Measurements from ENCODE around the gene TTC5.
"Not testable (repeated sequence)": the region's sequence is repeated elsewhere in the genome, so short reads cannot be mapped to it uniquely, and the experiment has no call there.

The TTC5 gene, protein sequence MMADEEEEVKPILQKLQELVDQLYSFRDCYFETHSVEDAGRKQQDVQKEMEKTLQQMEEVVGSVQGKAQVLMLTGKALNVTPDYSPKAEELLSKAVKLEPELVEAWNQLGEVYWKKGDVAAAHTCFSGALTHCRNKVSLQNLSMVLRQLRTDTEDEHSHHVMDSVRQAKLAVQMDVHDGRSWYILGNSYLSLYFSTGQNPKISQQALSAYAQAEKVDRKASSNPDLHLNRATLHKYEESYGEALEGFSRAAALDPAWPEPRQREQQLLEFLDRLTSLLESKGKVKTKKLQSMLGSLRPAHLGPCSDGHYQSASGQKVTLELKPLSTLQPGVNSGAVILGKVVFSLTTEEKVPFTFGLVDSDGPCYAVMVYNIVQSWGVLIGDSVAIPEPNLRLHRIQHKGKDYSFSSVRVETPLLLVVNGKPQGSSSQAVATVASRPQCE

DNA sequence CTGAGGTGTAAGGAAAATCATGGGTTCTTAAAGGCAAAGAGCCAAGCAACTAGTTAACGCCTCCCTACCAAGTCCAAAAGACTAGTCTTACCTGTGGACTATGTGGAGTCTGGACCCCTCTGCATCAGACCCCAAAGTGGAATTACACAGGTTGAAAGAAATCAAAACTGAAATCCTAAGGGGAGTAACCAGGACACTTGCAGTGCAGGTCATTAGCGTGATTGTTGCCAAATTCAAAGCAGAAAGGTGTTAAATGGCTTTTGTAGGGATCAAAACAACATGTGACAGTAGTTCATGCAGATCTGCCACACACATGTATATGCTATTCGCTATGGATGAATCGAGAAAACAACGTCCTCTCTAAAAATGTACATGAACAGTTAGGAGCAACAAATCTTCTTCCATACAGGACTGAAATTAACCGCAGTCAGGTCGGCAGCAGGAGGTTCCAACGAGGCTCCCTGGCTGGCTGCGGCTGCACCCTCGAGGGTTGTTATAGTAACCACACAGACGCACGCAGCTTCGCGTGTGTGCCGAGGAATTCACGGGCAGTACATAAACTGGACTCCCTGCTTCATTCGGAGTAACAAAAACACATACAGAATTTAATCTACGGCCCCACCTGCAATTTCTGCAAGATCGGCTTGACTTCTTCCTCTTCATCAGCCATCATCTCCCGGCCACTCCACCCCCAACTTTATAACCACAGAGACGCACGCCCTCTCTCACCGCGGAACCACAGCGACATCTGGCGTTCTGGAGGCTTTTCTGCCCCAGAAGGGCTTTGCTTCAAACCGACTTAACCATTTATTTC lies at the start of gene TTC5:
Gene TTC5 (minus strand): TSS at position 687 of the 814 bp plus-strand sequence. CDS start 14 bp downstream, at position 673.
- peak; percentile 82 for FAIRE-seq

DNA sequence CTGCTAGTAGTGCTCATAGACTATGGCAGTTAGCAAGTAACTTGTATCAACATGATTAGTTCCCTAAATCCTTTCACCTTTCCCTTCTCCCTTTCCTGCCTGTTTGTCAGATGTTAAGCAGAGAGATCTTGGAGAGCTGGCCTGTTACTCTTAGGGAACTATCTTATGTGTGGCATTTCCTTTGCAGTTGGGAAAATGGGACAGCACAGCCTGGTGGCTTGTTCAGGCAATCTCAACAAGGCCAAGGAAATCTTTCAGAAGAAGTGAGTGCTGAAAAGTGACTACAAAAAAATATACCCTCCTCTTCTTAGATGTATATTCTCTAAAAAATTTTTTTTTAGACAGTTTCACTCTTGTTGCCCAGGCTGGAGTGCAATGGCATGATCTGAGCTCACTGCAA lies 45.1 kb upstream of the TTC5 start:
- no peak for FAIRE-seq

DNA sequence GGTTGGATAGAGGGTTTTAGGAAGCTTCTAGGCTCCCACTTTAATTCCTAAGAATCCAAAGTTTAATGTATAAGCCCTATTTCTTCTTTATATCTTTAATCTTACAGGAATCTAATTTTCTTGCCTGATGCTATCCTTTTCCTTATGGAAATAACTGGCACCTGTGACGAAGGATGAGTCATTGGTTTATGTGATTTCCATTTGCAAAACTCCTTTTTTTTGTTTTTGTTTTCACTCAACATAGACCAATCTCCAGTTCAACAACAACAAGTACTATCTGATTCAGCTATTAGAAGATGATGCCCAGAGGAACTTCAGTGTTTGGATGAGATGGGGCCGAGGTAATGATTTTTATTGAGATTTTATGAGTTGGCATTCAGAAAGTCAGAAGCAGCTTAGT lies 44.5 kb upstream of the TTC5 start:
- FAIRE-seq, result no peak

DNA sequence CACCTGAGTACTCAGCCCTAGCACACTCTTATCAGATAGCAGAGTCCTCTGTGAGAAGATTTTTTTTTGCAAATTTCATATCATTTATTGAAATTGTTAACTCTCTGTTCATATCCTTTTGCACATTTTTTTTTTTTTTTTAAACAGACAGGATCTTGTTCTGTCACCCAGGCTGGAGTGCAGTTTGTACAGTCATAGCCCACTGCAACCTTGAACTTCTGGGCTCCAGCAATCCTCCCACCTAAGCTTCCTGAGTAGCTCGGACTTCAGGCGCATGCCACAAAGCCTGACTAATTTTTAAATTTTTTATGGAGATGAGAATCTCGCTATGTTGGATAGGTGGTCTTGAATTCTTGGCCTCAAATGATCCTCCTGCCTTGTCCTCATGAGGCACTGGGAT lies 42.0 kb upstream of the TTC5 start:
- no peak for FAIRE-seq

DNA sequence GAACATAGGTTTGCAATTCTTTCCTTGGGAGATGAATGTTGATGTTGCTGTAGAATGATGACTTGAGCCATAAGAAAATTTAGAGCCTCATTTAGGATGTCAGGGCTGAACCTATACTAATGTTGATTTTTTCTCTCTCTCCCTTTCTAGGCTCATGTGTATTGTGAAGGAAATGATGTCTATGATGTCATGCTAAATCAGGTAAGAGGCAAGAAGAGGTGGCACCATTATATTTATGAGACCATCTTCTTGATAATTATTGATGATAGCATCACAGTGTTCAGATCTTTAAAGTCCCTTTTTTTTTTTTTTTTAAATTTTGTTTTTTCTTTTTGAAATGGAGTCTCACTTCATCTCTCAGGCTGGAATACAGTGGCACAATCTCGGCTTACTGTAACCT lies 41.0 kb upstream of the TTC5 start:
- FAIRE-seq, result no peak

DNA sequence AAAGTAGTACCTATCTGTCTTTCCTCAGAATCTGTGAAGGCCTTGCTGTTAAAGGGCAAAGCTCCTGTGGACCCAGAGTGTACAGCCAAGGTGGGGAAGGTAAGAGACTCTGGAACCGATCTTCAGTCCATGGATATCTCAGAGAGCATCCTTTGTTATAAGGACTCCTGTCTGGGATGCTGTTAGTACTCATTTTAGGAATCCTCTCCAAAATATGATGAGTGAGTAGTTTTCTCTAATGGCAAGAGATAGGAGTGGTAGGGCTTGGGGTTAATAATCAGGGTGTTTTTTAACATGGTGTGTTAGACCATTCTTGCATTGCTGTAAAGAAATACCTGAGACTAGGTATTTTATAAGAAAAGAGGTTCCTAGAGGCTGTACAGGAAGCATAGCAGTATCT lies 39.6 kb upstream of the TTC5 start:
- FAIRE-seq, result no peak

DNA sequence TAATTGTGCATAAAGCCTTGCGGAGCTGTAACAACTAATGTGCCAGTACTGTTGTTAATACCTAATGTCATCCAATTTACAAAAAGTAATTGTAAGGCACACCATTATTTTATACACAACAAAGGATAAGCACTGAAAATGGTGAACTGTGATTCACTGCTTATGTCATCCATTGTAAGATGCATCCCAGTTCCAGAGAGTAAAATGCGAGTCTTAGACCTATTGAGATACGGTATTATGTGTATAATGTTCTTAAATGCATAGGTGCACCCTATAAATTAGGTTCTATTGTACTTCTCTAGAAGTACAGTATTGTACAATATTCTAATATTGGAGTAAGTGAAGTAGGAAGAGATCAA lies 38.1 kb upstream of the TTC5 start:
- FAIRE-seq, result no peak

DNA sequence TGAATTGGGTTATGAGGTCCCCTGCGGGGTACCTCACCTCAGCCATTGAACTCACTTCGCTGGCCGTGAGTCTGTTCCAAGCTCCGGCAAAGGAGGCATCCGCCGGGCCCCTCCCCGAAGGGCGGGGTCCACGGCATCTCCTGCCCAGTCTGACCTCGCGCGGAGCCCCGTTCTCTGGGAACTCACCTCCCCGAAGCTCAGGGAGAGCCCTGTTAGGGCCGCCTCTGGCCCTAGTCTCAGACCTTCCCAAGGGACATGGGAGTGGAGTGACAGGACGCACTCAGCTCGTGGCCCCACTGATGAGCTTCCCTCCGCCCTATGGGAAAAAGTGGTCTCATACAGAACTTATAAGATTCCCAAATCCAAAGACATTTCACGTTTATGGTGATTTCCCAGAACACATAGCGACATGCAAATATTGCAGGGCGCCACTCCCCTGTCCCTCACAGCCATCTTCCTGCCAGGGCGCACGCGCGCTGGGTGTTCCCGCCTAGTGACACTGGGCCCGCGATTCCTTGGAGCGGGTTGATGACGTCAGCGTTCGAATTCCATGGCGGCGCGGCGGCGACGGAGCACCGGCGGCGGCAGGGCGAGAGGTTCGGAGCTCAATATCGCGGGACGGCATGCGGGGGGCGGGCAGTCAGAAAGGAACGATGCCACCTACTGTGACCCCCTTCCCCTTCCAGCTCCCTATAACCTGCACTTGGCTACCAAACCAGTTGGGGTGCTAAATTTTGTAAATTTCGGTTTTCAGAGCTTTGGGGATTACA lies 37.5 kb upstream of the TTC5 start, which contains the start of gene PARP2:
Gene PARP2 (plus strand): TSS at position 544 of the 770 bp plus-strand sequence. CDS start 7 bp downstream, at position 551.
- peak; percentile 99 for FAIRE-seq

DNA sequence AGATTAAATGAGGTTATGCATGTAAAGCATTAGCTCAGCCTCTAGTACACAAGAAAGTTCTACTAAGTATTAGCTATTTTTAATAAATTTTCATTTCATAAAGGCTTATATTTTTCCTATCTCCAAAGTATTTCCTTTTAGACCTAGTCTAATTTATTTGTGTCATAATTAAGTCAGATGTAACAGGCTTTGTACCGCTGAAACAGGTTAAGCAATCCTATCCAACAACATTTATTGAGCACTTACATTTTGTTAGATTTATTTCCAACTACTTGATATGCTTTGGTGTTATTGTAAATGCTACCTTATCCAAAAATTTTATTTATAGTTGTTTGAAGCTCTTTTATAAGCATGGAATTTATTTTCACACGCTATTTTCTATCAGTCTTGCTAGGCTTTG lies 35.9 kb upstream of the TTC5 start:
- peak; percentile 41 for FAIRE-seq

DNA sequence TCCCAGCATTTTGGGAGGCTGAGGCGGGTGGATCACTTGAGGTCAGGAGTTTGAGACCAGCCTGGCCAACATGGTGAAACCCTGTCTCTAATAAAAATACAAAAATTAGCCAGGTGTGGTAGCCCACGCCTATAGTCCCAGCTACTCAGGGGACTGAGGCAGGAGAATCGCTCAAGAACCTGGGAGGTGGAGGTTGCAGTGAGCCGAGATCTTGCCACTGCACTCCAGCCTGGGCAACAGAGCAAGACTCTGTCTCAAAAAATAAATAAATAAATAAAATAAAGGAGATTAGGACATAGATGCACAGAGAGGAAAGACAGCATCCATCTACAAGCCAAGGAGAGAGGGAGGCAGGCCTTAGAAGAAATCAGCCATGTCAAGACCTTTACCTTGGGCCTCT lies 35.3 kb upstream of the TTC5 start:
- FAIRE-seq, result not testable (repeated sequence)

DNA sequence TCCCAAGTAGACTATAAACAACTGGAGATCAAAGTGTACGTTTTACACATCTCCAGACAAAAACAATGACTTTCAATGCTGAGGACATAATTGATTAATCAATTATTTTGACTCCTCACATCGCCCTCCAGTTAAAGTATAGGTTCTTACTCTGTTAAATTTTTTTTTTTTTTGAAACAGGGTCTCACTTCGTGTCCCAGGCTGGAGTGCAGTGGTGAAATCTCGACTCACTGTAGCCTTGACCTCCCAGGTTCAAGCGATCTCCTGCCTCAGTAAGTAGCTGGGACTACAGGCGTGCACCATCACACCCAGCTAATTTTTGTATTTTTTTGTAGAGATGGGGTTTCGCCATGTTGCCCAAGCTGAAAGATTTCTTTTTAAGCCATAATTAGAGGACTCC lies 28.3 kb upstream of the TTC5 start:
- no peak for FAIRE-seq

DNA sequence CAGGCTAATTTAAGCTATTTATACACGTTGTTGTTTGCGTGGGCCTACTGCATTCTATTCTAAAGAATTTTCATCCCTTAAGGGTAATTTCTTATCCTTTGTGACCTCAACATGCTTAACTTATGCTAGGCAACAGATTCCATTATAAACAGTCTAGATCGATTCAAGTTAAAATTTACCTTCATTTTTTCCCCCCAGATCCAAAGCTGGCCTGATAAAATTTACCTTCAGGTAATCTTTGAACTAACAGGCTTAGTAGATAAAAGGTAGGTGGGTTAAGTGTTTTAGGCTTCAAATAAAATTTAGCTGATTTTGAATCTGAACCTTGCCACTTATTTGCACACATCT lies 27.7 kb upstream of the TTC5 start:
- FAIRE-seq, result no peak

DNA sequence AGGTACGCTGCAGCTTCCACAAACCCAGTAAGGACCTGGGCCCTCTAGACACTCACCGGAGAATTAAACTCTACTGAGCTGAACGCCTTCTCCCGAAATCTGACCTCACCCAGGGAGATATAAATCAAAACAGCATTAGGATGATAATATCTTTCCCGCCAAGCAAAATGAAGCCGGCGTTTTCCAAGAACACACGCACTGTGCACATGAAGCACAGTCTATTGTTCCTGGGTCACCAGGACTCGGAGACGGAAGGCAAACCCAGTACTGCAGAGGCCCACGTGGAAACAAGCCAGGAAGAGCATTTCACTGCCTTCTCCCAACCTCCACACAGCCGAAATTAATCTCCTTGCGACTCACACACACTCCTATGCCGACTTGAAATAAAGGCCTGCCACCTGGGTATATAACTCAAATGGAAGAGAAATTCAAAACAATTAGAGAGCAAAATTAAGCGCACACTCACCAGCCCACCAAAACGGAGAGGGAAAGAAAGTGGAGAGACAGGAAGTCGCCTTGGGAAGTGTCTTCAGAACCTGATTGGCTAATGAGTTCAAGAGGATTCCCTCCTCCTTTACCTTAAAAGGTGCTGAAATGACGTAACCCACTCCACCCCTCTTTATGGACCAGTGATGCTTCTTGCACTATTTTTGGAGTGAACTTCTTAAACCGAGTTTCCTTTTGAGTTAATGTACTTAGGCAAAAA lies 27.2 kb upstream of the TTC5 start, which contains the start of gene CCNB1IP1:
Gene CCNB1IP1 (minus strand): TSS at position 492 of the 706 bp plus-strand sequence. CDS start 16,756 bp downstream, outside the sequence.
- peak; percentile 93 for FAIRE-seq

DNA sequence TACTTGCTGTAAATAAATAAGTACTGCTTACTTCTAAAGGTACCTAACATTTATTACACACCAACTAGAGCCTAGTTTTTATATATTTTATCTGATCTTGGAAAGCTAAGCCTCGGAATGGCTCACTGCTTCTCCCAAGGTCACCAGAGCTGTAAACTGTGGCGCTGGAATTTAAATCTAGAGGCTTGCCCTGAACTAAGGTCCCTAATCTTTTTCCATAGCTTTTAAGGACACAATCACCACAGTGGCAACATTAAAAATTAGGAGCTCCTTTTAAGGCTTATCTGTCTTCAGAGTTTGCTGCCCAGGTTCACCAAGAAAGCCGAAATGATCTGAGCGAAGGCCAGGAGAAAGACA lies 26.7 kb upstream of the TTC5 start:
- no peak for FAIRE-seq

DNA sequence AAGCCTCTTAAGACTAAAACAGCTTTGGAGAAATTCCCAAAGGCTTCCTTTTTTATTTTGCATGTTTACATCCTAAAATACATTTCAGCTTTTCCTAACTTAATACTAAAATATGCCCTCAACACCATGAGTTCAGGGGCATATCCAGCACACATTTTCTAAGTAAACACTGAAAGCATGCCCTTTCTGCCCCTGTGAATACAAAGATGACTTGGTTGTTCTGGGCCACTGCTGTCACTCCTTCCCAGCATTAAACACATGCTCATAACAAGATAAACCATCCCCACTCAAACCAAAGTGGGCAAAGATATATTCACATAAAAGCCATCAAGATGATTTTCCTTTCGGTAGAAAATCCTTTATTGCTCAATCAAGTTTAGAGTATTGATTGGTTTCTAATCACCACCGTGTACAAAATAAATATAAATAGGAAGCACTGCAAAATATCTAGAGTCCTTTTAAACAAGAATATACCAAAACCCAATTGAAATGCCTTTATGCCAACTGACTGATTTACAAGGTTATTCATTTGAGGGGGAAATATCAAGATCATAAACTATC lies 25.4 kb upstream of the TTC5 start:
- no peak for FAIRE-seq

DNA sequence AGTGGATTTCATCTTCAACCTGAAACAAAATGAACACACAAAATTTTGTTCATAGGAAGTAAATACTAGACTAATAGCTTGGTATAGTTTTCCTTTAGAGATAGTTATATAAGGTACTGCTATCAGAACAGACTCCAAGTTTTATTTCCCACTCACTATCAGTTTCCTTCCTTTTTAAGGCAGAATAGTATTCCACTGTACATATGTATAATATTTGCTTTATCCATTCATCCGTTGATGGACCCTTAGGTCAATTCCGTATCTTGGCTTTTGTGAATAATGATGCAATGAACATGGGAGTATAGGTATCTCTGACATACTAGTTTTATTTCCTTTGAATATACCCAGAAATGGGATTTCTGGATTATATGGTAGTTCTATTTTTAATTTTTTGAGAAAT lies 23.6 kb upstream of the TTC5 start:
- FAIRE-seq, result no peak

DNA sequence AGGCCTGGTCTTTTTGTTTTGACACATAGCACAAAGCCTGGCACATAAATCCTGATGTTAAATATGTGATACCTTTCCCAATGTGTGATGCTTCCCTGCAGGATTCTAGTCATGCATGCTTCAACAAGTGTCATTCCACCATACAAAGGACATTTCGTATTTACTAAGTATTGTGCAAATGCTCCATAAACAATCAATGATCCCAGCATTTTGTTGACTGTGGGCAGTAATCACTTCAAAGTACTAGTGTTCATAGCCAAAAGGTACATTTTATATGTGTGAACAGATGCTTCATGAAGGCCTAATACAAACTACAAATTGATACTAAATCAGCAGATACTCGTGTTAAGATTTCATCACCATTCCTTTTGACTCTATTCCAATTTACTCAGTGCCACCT lies 23.0 kb upstream of the TTC5 start:
- FAIRE-seq, result no peak

DNA sequence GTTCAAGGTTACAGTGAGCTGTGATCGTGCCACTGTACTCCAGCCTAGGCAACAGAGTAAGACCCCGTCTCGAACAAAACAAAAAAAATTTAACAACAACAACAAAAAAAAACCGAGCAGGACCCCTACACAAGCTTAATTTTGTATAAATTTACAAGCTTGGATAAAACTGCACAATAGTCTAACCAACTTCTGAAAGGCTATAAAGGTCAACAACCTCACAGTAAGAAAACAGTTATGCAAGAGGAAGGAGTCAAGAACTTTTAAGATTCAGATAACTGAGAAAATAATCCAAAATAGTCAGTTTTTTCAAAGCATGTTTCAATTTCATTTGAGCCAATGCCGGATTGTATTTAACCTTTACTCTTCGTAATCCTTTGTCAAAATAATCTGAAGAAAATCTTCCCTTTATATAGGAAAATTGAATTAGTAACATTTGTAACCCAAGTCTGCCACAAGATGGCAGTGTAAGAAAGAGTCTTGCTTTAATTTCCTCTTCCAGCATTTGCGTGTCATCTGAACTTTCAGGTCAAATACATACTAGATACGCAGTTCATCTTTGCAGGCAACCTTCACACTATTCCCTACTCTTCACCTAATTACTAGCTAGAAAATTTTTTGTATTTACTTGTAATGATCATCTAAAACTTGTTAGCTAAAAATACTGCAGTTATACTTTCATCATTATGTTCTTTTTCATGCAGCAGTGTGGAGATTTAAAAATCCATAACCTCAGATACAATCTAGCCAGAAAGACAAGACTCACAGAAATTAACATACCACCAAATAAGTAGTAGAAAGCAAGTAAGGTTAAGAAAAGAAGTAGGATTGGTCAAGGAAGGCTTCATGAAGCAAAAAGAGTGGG lies 21.5 kb upstream of the TTC5 start:
- peak; percentile 94 for FAIRE-seq

DNA sequence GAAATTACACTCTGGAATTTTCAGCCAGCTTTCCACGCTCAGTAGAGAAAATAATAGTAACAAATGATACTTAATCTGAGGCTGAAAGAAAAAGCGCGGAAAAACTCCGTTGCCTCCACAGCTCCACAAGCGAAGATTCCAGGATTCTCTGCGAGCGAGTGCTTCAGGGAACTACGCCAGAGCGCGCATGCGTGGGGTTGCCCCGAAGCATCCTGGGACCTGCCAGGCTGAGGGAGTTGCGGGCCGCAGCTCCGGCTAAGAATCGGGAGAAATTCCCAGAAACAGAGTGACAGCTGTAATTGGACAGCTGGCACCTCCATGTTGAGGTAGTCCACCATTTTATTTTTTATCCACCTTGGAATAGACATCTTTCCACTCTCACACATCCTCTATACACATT lies 12.0 kb upstream of the TTC5 start:
- no peak for FAIRE-seq

DNA sequence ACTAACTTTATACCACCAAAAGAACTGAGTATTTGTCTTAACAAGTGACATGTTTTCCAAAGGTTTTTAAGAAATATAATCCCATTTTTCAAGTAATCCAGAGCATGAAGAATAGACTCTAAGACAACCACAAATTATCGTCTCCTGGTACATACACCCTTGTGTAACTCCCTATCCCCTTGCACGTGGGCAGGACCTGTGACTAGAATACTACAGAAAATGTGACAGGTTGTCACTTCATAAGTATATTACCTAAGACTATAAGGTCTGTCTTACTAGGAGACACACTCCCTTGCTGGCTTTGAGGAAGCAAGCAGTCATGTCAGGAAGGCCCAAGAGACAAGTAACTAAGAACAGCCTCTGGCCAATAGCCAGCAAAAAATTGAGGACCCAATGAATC lies 8.3 kb upstream of the TTC5 start:
- no peak for FAIRE-seq

DNA sequence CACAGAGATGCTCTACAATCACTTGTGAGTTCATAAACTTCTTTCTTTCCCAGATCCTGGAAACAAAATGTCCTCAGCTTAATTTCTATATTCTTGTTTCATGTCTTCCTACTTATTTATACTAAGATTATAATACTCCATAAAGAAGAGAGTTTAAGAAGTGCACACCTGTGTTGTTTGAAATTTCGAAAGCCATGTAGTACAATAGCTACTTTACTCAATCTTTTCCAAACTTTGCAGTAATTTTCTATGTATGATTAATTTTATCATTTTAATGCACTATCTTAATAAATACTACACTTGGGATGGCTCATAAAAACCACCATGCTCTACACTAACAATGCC lies 300 bp upstream of the TTC5 start:
- FAIRE-seq, result no peak
